WTC11 (cell line): ENCODE results near the gene DDX39A. TPM values are rescaled to one million over a fixed set of nuclear protein-coding genes. Genes with fewer than 3 reads are reported as not detected.
"Not testable (repeated sequence)": the region's sequence is repeated elsewhere in the genome, so short reads cannot be mapped to it uniquely, and the experiment has no call there.

Source experiments
- ATAC-seq: fragments of 200-7000 bp; cut with Tn5 transposase; 2 replicates; pipeline ENCODE4 v1.10.0; 2021; ENCODE audit warnings: mild to moderate bottlenecking, moderate library complexity
- CTCF ChIA-PET: fragments of 300-600 bp; sonication (Branson Sonifier 250); formaldehyde crosslinking; loops from one replicate; lab custom pipeline; 2021; ENCODE audit warnings: antibody characterized with exemption; lab: Charles Lee
- POLR2A ChIA-PET: fragments of 350-600 bp; sonication (Branson Sonifier 250); formaldehyde crosslinking; loops from one replicate; lab custom pipeline; 2021; ENCODE audit warnings: antibody characterized with exemption; lab: Charles Lee
- DNase-seq: peaks from one replicate; pipeline ENCODE4 v3.0.0; 2021; ENCODE audit warnings: low spot score
- H3K27ac Mint-ChIP-seq: 2 replicates; pipeline ENCODE4 v1.8.0; 2021; ENCODE audit warnings: mixed read lengths
- H3K27me3 Mint-ChIP-seq: 2 replicates; pipeline ENCODE4 v1.8.0; 2021; ENCODE audit warnings: low read depth, mild to moderate bottlenecking, moderate library complexity, mixed read lengths
- H3K36me3 Mint-ChIP-seq: 2 replicates; pipeline ENCODE4 v1.8.0; 2021; ENCODE audit warnings: mixed read lengths
- H3K4me1 Mint-ChIP-seq: 2 replicates; pipeline ENCODE4 v1.8.0; 2022; ENCODE audit warnings: mixed read lengths
- H3K4me3 Mint-ChIP-seq: 2 replicates; pipeline ENCODE4 v1.8.0; 2021; ENCODE audit warnings: mild to moderate bottlenecking, moderate library complexity, mixed read lengths
- H3K9me3 Mint-ChIP-seq: 2 replicates; pipeline ENCODE4 v1.8.0; 2021; ENCODE audit warnings: mixed read lengths
- ELF4 ChIP-seq: sonication (generic); formaldehyde crosslinking; IDR thresholded peaks from 2 replicates; pipeline ENCODE4 v1.8.1; 2022; ENCODE audit warnings: low read depth, mild to moderate bottlenecking, moderate library complexity, missing genetic modification reagents
- FOXP1 ChIP-seq: sonication (generic); formaldehyde crosslinking; IDR thresholded peaks from 2 replicates; pipeline ENCODE4 v1.8.0; 2022; ENCODE audit warnings: missing genetic modification reagents, mild to moderate bottlenecking, moderate library complexity, borderline replicate concordance
- GTF2I ChIP-seq: fragments of 250-450 bp; sonication (Bioruptor Pico); conservative IDR thresholded peaks from 2 replicates; pipeline ENCODE4 v1.4.0; 2021; ENCODE audit warnings: mild to moderate bottlenecking
- NFYB ChIP-seq: sonication (generic); formaldehyde crosslinking; conservative IDR thresholded peaks from 2 replicates; pipeline ENCODE4 v1.8.0; 2022; ENCODE audit warnings: low read depth, missing genetic modification reagents
- NR3C1 ChIP-seq: sonication (generic); formaldehyde crosslinking; conservative IDR thresholded peaks from 2 replicates; pipeline ENCODE4 v1.8.1; 2023; ENCODE audit warnings: low read depth, mild to moderate bottlenecking, missing genetic modification reagents
- SMAD3 ChIP-seq: sonication (generic); formaldehyde crosslinking; IDR thresholded peaks from 2 replicates; pipeline ENCODE4 v1.8.0; 2022; ENCODE audit warnings: missing genetic modification reagents, mild to moderate bottlenecking, borderline replicate concordance
- total RNA-seq: library from RNA; stranded (reverse); gene quantifications from 3 replicates; pipeline ENCODE4 v1.2.3, GENCODE V29; 2021
- TF ChIP-seq, protein P1 (sequence below): fragments of 200-600 bp; IDR thresholded peaks from 2 replicates; pipeline ENCODE4 v1.8.0; 2022; ENCODE audit warnings: antibody characterized with exemption
- TF ChIP-seq, protein P2 (sequence below): sonication (generic); formaldehyde crosslinking; IDR thresholded peaks from 2 replicates; pipeline ENCODE4 v1.8.0; 2022; ENCODE audit warnings: mild to moderate bottlenecking, missing genetic modification reagents
- TF ChIP-seq, protein P3 (sequence below): sonication (generic); formaldehyde crosslinking; IDR thresholded peaks from 2 replicates; pipeline ENCODE4 v1.8.0; 2023; ENCODE audit warnings: missing genetic modification reagents
- TF ChIP-seq, protein P4 (sequence below): fragments of 250-450 bp; sonication (Bioruptor Pico); IDR thresholded peaks from 2 replicates; pipeline ENCODE4 v1.9.0; 2021; ENCODE audit warnings: moderate library complexity, mild to moderate bottlenecking, inconsistent platforms, borderline replicate concordance
- TF ChIP-seq, protein P5 (sequence below): sonication (generic); formaldehyde crosslinking; IDR thresholded peaks from 2 replicates; pipeline ENCODE4 v1.8.0; 2023; ENCODE audit warnings: mild to moderate bottlenecking, missing genetic modification reagents
- TF ChIP-seq, protein P6 (sequence below): sonication (generic); formaldehyde crosslinking; IDR thresholded peaks from 2 replicates; pipeline ENCODE4 v1.8.0; 2023; ENCODE audit warnings: missing genetic modification reagents, mild to moderate bottlenecking, borderline replicate concordance
- TF ChIP-seq, protein P7 (sequence below): sonication (generic); formaldehyde crosslinking; IDR thresholded peaks from 2 replicates; pipeline ENCODE4 v1.8.0; 2022; ENCODE audit warnings: missing genetic modification reagents

DDX39A gene
- total RNA-seq, 1 experiment from 2014 or later = 136 TPM

DNA sequence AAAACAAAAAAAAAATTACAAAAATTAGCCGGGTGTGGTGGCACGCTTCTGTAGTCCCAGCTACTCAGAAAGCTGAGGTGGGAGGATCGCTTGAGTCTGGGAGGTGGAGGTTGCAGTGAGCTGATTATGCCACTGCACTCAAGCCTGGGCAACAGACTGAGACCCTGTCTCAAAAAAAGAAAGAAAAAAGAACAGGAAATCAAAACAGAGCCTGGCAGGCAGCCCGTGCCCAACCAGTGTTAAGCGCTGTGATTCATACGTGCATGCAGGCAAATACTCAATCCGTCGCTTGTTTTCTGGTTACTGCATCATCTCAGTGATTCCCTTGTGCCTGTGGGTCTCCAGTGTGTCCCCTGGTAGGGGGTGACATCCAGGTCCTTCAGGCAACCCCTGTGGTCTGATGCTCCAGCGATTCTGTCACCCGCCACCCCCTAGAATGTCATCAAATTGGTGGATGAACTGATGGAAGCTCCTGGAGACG, 18.1 kb downstream of the DDX39A start (continued):
- TF ChIP-seq, protein P1, sequence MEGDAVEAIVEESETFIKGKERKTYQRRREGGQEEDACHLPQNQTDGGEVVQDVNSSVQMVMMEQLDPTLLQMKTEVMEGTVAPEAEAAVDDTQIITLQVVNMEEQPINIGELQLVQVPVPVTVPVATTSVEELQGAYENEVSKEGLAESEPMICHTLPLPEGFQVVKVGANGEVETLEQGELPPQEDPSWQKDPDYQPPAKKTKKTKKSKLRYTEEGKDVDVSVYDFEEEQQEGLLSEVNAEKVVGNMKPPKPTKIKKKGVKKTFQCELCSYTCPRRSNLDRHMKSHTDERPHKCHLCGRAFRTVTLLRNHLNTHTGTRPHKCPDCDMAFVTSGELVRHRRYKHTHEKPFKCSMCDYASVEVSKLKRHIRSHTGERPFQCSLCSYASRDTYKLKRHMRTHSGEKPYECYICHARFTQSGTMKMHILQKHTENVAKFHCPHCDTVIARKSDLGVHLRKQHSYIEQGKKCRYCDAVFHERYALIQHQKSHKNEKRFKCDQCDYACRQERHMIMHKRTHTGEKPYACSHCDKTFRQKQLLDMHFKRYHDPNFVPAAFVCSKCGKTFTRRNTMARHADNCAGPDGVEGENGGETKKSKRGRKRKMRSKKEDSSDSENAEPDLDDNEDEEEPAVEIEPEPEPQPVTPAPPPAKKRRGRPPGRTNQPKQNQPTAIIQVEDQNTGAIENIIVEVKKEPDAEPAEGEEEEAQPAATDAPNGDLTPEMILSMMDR = no peak
- TF ChIP-seq NFYB (no peak), NR3C1 (no peak)
- TF ChIP-seq, protein P2, sequence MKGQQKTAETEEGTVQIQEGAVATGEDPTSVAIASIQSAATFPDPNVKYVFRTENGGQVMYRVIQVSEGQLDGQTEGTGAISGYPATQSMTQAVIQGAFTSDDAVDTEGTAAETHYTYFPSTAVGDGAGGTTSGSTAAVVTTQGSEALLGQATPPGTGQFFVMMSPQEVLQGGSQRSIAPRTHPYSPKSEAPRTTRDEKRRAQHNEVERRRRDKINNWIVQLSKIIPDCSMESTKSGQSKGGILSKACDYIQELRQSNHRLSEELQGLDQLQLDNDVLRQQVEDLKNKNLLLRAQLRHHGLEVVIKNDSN (CRISPR knock-in tag) = no peak
- TF ChIP-seq, protein P3, sequence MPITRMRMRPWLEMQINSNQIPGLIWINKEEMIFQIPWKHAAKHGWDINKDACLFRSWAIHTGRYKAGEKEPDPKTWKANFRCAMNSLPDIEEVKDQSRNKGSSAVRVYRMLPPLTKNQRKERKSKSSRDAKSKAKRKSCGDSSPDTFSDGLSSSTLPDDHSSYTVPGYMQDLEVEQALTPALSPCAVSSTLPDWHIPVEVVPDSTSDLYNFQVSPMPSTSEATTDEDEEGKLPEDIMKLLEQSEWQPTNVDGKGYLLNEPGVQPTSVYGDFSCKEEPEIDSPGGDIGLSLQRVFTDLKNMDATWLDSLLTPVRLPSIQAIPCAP (CRISPR knock-in tag) = no peak

DNA sequence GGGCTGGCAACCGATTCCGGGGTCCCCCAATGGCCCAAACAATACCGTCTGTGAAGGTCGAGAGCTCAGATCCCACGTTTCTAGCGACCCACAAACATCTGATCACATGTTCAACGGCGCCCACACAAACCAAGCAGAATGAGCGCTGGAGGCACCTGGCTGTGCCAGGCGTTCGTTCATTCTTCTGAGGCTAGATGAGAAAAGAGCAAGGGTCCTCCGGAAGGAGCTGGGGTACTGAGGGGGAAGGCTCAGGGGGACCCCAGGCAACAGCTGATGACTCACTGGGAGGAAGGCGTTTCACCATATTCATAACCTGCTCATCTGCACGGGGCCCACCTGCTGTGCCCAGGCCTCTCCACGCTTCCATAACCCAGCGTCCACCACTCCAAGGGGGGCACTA, 22.0 kb downstream of the DDX39A start:
- ATAC-seq, POLR2A ChIA-PET, H3K9me3 Mint-ChIP-seq, H3K27ac Mint-ChIP-seq, H3K4me1 Mint-ChIP-seq, DNase-seq, H3K27me3 Mint-ChIP-seq, H3K36me3 Mint-ChIP-seq, H3K4me3 Mint-ChIP-seq: not testable (repeated sequence)
- CTCF ChIA-PET = interaction anchor here (0.6 to 1.2 kb wide), 4 partner anchors 9 to 260 kb away, joined by 3 to 5 read pairs (median 3); partner anchors contain the start of gene ADGRE5

DNA sequence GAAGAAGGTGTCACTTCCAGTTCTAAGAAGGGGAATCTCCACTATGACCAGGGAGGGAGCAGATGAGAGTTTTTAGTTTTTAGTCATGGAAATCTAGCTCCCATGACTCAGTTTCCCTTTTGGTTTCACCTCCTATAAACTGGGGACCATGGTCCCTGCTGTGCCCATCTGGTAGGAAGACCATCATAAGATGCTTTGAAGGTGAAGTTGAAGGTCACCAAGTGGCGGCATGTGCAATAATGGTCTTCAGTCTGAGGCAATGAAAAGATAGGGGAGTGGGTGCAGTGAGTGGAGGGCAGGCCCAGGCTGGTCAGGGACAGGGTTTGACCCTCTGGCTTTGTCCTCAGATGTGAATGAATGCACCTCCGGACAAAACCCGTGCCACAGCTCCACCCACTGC, 22.4 kb downstream of the DDX39A start:
- ATAC-seq, H3K9me3 Mint-ChIP-seq, H3K4me1 Mint-ChIP-seq, H3K36me3 Mint-ChIP-seq, H3K27ac Mint-ChIP-seq, H3K27me3 Mint-ChIP-seq, POLR2A ChIA-PET, H3K4me3 Mint-ChIP-seq, DNase-seq: not testable (repeated sequence)
- CTCF ChIA-PET = interaction anchor here (0.6 to 1.2 kb wide), 3 partner anchors 15 to 260 kb away, joined by 3 read pairs; partner anchors contain the start of gene ADGRE5

DNA sequence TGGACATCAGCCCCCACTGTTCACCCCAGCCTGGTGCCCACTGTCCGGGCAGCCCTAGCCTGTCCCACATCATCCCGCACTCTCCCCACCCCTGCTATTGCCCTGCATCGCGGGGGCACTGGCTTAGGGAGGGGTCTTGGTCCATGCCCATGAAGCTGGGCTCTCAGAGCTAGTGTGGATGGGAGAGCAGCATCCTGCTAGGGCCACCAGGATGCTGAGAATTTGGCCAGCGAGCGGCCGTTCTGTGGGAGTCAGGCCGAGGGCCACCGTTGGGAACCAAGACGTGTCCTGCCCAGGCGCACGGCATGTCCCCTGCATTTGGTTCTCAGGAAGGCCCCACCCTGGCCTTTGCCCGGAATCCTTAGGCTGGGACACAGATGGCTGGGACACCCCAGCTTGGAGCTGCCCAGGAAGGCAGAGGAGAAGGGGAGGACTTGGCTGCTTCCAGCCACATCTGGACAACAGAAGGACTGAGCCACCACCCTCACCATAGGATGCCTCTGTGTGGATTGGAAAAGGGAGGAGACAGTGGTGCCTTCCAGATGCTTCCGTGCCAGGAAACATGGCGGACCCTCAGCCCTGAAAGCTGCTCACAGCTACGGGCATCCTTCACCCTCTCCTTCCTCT, 23.3 kb downstream of the DDX39A start:
- ChIA-PET CTCF (interaction anchor here (0.7 kb wide), 1 partner anchor 10 kb away, joined by 3 read pairs; no protein-coding TSS in a partner anchor), POLR2A (no interaction called here)
- ATAC-seq (no peak), DNase-seq (no peak)
- Mint-ChIP-seq H3K36me3 (no peaks in the 10 kb centered on the region), H3K4me3 (no peak overlapping the region), H3K27ac (no peak overlapping the region), H3K9me3 (no peaks in the 10 kb centered on the region), H3K27me3 (no peaks in the 10 kb centered on the region), H3K4me1 (peaks cover 9% of the 10 kb centered on the region)
- TF ChIP-seq, protein P4, sequence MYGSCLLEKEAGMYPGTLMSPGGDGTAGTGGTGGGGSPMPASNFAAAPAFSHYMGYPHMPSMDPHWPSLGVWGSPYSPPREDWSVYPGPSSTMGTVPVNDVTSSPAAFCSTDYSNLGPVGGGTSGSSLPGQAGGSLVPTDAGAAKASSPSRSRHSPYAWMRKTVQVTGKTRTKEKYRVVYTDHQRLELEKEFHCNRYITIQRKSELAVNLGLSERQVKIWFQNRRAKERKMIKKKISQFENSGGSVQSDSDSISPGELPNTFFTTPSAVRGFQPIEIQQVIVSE (CRISPR knock-in tag) = no peak
- no peak for TF ChIP-seq GTF2I (CRISPR knock-in tag)
- TF ChIP-seq, protein P5, sequence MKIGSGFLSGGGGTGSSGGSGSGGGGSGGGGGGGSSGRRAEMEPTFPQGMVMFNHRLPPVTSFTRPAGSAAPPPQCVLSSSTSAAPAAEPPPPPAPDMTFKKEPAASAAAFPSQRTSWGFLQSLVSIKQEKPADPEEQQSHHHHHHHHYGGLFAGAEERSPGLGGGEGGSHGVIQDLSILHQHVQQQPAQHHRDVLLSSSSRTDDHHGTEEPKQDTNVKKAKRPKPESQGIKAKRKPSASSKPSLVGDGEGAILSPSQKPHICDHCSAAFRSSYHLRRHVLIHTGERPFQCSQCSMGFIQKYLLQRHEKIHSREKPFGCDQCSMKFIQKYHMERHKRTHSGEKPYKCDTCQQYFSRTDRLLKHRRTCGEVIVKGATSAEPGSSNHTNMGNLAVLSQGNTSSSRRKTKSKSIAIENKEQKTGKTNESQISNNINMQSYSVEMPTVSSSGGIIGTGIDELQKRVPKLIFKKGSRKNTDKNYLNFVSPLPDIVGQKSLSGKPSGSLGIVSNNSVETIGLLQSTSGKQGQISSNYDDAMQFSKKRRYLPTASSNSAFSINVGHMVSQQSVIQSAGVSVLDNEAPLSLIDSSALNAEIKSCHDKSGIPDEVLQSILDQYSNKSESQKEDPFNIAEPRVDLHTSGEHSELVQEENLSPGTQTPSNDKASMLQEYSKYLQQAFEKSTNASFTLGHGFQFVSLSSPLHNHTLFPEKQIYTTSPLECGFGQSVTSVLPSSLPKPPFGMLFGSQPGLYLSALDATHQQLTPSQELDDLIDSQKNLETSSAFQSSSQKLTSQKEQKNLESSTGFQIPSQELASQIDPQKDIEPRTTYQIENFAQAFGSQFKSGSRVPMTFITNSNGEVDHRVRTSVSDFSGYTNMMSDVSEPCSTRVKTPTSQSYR (CRISPR knock-in tag) = no peak
- no peak for TF ChIP-seq ELF4
- no peak for TF ChIP-seq SMAD3 (CRISPR knock-in tag)
- TF ChIP-seq FOXP1 = no peak
- TF ChIP-seq, protein P6, sequence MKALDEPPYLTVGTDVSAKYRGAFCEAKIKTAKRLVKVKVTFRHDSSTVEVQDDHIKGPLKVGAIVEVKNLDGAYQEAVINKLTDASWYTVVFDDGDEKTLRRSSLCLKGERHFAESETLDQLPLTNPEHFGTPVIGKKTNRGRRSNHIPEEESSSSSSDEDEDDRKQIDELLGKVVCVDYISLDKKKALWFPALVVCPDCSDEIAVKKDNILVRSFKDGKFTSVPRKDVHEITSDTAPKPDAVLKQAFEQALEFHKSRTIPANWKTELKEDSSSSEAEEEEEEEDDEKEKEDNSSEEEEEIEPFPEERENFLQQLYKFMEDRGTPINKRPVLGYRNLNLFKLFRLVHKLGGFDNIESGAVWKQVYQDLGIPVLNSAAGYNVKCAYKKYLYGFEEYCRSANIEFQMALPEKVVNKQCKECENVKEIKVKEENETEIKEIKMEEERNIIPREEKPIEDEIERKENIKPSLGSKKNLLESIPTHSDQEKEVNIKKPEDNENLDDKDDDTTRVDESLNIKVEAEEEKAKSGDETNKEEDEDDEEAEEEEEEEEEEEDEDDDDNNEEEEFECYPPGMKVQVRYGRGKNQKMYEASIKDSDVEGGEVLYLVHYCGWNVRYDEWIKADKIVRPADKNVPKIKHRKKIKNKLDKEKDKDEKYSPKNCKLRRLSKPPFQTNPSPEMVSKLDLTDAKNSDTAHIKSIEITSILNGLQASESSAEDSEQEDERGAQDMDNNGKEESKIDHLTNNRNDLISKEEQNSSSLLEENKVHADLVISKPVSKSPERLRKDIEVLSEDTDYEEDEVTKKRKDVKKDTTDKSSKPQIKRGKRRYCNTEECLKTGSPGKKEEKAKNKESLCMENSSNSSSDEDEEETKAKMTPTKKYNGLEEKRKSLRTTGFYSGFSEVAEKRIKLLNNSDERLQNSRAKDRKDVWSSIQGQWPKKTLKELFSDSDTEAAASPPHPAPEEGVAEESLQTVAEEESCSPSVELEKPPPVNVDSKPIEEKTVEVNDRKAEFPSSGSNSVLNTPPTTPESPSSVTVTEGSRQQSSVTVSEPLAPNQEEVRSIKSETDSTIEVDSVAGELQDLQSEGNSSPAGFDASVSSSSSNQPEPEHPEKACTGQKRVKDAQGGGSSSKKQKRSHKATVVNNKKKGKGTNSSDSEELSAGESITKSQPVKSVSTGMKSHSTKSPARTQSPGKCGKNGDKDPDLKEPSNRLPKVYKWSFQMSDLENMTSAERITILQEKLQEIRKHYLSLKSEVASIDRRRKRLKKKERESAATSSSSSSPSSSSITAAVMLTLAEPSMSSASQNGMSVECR (CRISPR knock-in tag) = no peak
- TF ChIP-seq, protein P7, sequence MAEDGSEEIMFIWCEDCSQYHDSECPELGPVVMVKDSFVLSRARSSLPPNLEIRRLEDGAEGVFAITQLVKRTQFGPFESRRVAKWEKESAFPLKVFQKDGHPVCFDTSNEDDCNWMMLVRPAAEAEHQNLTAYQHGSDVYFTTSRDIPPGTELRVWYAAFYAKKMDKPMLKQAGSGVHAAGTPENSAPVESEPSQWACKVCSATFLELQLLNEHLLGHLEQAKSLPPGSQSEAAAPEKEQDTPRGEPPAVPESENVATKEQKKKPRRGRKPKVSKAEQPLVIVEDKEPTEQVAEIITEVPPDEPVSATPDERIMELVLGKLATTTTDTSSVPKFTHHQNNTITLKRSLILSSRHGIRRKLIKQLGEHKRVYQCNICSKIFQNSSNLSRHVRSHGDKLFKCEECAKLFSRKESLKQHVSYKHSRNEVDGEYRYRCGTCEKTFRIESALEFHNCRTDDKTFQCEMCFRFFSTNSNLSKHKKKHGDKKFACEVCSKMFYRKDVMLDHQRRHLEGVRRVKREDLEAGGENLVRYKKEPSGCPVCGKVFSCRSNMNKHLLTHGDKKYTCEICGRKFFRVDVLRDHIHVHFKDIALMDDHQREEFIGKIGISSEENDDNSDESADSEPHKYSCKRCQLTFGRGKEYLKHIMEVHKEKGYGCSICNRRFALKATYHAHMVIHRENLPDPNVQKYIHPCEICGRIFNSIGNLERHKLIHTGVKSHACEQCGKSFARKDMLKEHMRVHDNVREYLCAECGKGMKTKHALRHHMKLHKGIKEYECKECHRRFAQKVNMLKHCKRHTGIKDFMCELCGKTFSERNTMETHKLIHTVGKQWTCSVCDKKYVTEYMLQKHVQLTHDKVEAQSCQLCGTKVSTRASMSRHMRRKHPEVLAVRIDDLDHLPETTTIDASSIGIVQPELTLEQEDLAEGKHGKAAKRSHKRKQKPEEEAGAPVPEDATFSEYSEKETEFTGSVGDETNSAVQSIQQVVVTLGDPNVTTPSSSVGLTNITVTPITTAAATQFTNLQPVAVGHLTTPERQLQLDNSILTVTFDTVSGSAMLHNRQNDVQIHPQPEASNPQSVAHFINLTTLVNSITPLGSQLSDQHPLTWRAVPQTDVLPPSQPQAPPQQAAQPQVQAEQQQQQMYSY (CRISPR knock-in tag) = no peak
